ENCODE measurements around the gene SLC9A5.

DNA sequence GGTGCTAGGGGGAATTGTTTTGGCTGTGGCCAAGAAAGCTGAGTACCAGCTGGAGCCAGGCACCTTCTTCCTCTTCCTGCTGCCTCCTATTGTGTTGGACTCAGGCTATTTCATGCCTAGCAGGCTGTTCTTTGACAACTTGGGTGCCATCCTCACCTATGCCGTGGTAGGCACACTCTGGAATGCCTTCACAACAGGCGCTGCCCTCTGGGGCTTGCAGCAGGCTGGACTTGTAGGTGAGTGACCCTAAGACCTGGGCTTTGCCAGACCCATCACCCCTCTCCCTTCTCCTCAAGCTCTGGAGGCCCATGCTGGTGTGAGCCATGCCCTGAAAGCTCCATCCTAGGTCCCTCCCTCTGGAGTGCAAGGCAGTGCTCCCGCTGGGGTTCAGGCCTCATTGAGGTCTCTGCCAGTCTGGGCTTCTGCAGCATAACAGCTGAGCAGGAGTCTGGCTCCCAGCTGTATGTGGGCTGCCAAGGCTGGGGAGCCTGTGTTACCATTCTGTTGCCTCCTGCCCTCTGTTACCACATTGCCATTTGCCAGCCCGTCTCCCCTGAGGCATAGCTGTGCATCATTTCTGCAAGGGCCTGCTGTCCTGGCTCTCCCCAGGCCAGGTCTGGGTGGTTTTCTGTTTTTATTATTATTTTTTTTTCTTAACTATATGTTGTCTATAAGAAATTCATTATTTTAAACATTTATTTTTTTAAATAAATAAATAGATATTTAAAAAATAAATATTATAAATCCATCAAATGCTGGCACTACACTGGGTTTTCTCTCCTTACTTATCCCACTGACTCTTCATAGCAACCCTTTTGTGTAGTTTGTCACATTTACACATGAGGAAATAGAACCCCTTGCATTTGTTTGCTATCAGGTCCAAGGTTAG is 4.1 kb downstream of the SLC9A5 start:
- TF ChIP-seq EZH2 (IDR thresholded peaks at IDR 0.05) (no peak), FOSL1 (IDR thresholded peaks at IDR 0.05; ENCODE audit: low read depth) (no peak), YY1 (IDR thresholded peaks at IDR 0.05; ENCODE audit: extremely low read depth, insufficient replicate concordance, low read depth, low read length) (no peak)
- TF ChIP-seq, protein P1, sequence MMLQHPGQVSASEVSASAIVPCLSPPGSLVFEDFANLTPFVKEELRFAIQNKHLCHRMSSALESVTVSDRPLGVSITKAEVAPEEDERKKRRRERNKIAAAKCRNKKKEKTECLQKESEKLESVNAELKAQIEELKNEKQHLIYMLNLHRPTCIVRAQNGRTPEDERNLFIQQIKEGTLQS (IDR thresholded peaks at IDR 0.05), result no peak
- TF ChIP-seq, protein P2, sequence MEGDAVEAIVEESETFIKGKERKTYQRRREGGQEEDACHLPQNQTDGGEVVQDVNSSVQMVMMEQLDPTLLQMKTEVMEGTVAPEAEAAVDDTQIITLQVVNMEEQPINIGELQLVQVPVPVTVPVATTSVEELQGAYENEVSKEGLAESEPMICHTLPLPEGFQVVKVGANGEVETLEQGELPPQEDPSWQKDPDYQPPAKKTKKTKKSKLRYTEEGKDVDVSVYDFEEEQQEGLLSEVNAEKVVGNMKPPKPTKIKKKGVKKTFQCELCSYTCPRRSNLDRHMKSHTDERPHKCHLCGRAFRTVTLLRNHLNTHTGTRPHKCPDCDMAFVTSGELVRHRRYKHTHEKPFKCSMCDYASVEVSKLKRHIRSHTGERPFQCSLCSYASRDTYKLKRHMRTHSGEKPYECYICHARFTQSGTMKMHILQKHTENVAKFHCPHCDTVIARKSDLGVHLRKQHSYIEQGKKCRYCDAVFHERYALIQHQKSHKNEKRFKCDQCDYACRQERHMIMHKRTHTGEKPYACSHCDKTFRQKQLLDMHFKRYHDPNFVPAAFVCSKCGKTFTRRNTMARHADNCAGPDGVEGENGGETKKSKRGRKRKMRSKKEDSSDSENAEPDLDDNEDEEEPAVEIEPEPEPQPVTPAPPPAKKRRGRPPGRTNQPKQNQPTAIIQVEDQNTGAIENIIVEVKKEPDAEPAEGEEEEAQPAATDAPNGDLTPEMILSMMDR (IDR thresholded peaks at IDR 0.05 in 2 of 3, conservative IDR thresholded peaks at IDR 0.05 in 1 of 3; ENCODE audit: borderline replicate concordance in 1 of 3, insufficient read depth in 1 of 3, low read depth in 2 of 3, low read length in 2 of 3), result no peak
- TF ChIP-seq, protein P3, sequence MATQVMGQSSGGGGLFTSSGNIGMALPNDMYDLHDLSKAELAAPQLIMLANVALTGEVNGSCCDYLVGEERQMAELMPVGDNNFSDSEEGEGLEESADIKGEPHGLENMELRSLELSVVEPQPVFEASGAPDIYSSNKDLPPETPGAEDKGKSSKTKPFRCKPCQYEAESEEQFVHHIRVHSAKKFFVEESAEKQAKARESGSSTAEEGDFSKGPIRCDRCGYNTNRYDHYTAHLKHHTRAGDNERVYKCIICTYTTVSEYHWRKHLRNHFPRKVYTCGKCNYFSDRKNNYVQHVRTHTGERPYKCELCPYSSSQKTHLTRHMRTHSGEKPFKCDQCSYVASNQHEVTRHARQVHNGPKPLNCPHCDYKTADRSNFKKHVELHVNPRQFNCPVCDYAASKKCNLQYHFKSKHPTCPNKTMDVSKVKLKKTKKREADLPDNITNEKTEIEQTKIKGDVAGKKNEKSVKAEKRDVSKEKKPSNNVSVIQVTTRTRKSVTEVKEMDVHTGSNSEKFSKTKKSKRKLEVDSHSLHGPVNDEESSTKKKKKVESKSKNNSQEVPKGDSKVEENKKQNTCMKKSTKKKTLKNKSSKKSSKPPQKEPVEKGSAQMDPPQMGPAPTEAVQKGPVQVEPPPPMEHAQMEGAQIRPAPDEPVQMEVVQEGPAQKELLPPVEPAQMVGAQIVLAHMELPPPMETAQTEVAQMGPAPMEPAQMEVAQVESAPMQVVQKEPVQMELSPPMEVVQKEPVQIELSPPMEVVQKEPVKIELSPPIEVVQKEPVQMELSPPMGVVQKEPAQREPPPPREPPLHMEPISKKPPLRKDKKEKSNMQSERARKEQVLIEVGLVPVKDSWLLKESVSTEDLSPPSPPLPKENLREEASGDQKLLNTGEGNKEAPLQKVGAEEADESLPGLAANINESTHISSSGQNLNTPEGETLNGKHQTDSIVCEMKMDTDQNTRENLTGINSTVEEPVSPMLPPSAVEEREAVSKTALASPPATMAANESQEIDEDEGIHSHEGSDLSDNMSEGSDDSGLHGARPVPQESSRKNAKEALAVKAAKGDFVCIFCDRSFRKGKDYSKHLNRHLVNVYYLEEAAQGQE (IDR thresholded peaks at IDR 0.05; ENCODE audit: low read depth), result no peak
- TF ChIP-seq, protein P4, sequence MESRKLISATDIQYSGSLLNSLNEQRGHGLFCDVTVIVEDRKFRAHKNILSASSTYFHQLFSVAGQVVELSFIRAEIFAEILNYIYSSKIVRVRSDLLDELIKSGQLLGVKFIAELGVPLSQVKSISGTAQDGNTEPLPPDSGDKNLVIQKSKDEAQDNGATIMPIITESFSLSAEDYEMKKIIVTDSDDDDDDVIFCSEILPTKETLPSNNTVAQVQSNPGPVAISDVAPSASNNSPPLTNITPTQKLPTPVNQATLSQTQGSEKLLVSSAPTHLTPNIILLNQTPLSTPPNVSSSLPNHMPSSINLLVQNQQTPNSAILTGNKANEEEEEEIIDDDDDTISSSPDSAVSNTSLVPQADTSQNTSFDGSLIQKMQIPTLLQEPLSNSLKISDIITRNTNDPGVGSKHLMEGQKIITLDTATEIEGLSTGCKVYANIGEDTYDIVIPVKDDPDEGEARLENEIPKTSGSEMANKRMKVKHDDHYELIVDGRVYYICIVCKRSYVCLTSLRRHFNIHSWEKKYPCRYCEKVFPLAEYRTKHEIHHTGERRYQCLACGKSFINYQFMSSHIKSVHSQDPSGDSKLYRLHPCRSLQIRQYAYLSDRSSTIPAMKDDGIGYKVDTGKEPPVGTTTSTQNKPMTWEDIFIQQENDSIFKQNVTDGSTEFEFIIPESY (IDR thresholded peaks at IDR 0.05; ENCODE audit: extremely low read depth, insufficient replicate concordance, low read length), result no peak

Measured in HCT116 (cell line).